ENCODE data around the gene RSBN1. TPM values are rescaled to one million over a fixed set of nuclear protein-coding genes. Genes with fewer than 3 reads are reported as not detected.

RSBN1 gene
- total RNA-seq, 2 experiments from 2014 or later, result 22.1 to 24.3 TPM

GRCh38 chr1:113780374-113781146 is 31.7 kb downstream of the RSBN1 start:
- no peak overlapping the region for H3K4me3 Mint-ChIP-seq
- peaks cover 11% of the 10 kb centered on the region for H3K4me1 Mint-ChIP-seq
- ATAC-seq (no peak), DNase-seq (no peak)
- POLR2A ChIA-PET, result no interaction called here
- H3K36me3 Mint-ChIP-seq (ENCODE audit: low read depth), result peaks cover 12% of the 10 kb centered on the region
- intact Hi-C loops (cut with DNase I, micrococcal nuclease), result loop anchor here in 1 of 2 experiments (2.0 kb wide), 1 partner anchor 22 kb away; the partner anchor contains the start of gene PHTF1
- H3K9me3 Mint-ChIP-seq (ENCODE audit: low read depth), result peaks cover 4% of the 10 kb centered on the region
- CTCF ChIA-PET, result interaction anchor here (0.8 kb wide), 2 partner anchors 12 to 20 kb away, joined by 3 read pairs; no protein-coding TSS in a partner anchor
- no peak overlapping the region for H3K27ac Mint-ChIP-seq
- no peaks in the 10 kb centered on the region for H3K27me3 Mint-ChIP-seq

- peaks cover 4% of the 10 kb centered on the region for H3K9me3 Mint-ChIP-seq (ENCODE audit: low read depth)
- CTCF ChIA-PET, result no interaction called here
- H3K4me1 Mint-ChIP-seq, result peaks cover 6% of the 10 kb centered on the region
- DNase-seq (no peak), ATAC-seq (no peak)
- H3K27me3 Mint-ChIP-seq, result no peaks in the 10 kb centered on the region
- no peak overlapping the region for H3K4me3 Mint-ChIP-seq
- H3K36me3 Mint-ChIP-seq (ENCODE audit: low read depth), result peaks cover 12% of the 10 kb centered on the region
- no peak overlapping the region for H3K27ac Mint-ChIP-seq
- intact Hi-C loops (cut with DNase I, micrococcal nuclease), result no loop called here
- POLR2A ChIA-PET, result no interaction called here
These were observed 32.7 kb downstream of the RSBN1 start for GRCh38 chr1:113779542-113779941.

GRCh38 chr1:113777561-113777960 is 34.7 kb downstream of the RSBN1 start:
- intact Hi-C loops (cut with DNase I, micrococcal nuclease), result no loop called here

GRCh38 chr1:113770031-113770430 is 42.2 kb downstream of the RSBN1 start:
- ATAC-seq, result no peak
- H3K36me3 Mint-ChIP-seq (ENCODE audit: low read depth), result peaks cover 28% of the 10 kb centered on the region
- no peak for DNase-seq
- no peak overlapping the region for H3K27ac Mint-ChIP-seq
- ChIA-PET POLR2A (no interaction called here), CTCF (interaction anchor here (1.2 to 2.5 kb wide), 3 partner anchors 8 to 11 kb away, joined by 3 to 10 read pairs (median 4); no protein-coding TSS in a partner anchor)
- H3K4me1 Mint-ChIP-seq, result peaks cover 37% of the 10 kb centered on the region
- H3K27me3 Mint-ChIP-seq, result no peaks in the 10 kb centered on the region
- H3K9me3 Mint-ChIP-seq (ENCODE audit: low read depth), result no peaks in the 10 kb centered on the region
- H3K4me3 Mint-ChIP-seq, result no peak overlapping the region
- intact Hi-C loops (cut with DNase I, micrococcal nuclease), result no loop called here

More at GRCh38 chr1:113777561-113777960, 34.7 kb downstream of the RSBN1 start:
- peaks cover 12% of the 10 kb centered on the region for H3K36me3 Mint-ChIP-seq (ENCODE audit: low read depth)
- H3K9me3 Mint-ChIP-seq (ENCODE audit: low read depth), result peaks cover 4% of the 10 kb centered on the region
- DNase-seq, result no peak
- peaks cover 6% of the 10 kb centered on the region for H3K4me1 Mint-ChIP-seq
- H3K27me3 Mint-ChIP-seq, result no peaks in the 10 kb centered on the region
- no peak overlapping the region for H3K27ac Mint-ChIP-seq
- POLR2A ChIA-PET, result no interaction called here
- CTCF ChIA-PET, result no interaction called here
- no peak for ATAC-seq
- no peak overlapping the region for H3K4me3 Mint-ChIP-seq

GRCh38 chr1:113769601-113769970 is 42.7 kb downstream of the RSBN1 start:
- CTCF ChIA-PET, result interaction anchor here (2.5 kb wide), 1 partner anchor 9 kb away, joined by 10 read pairs; no protein-coding TSS in a partner anchor
- peaks cover 41% of the 10 kb centered on the region for H3K4me1 Mint-ChIP-seq
- no peaks in the 10 kb centered on the region for H3K27me3 Mint-ChIP-seq
- DNase-seq, result no peak
- POLR2A ChIA-PET, result no interaction called here
- no peak for ATAC-seq
- no peaks in the 10 kb centered on the region for H3K9me3 Mint-ChIP-seq (ENCODE audit: low read depth)
- no peak overlapping the region for H3K4me3 Mint-ChIP-seq
- intact Hi-C loops (cut with DNase I, micrococcal nuclease), result no loop called here
- H3K36me3 Mint-ChIP-seq (ENCODE audit: low read depth), result peaks cover 28% of the 10 kb centered on the region
- H3K27ac Mint-ChIP-seq, result no peak overlapping the region

GRCh38 chr1:113768916-113769600 is 43.2 kb downstream of the RSBN1 start:
- Mint-ChIP-seq H3K27me3 (no peaks in the 10 kb centered on the region), H3K4me1 (peaks cover 41% of the 10 kb centered on the region), H3K9me3 (ENCODE audit: low read depth) (no peaks in the 10 kb centered on the region), H3K4me3 (no peak overlapping the region), H3K27ac (peak overlapping the region; percentile 24), H3K36me3 (ENCODE audit: low read depth) (peaks cover 29% of the 10 kb centered on the region)
- ChIA-PET CTCF (interaction anchor here (1.3 kb wide), 1 partner anchor 12 kb away, joined by 3 read pairs; no protein-coding TSS in a partner anchor), POLR2A (no interaction called here)
- DNase-seq (no peak), ATAC-seq (no peak)
- intact Hi-C loops (cut with DNase I, micrococcal nuclease), result no loop called here

GRCh38 chr1:113765306-113766230 is 46.7 kb downstream of the RSBN1 start:
- H3K4me1 Mint-ChIP-seq, result peaks cover 34% of the 10 kb centered on the region
- no peaks in the 10 kb centered on the region for H3K9me3 Mint-ChIP-seq (ENCODE audit: low read depth)

GRCh38 chr1:113763661-113764060 is 48.6 kb downstream of the RSBN1 start:
- Mint-ChIP-seq H3K27me3 (no peaks in the 10 kb centered on the region), H3K4me1 (peaks cover 22% of the 10 kb centered on the region), H3K27ac (no peak overlapping the region), H3K36me3 (ENCODE audit: low read depth) (peaks cover 23% of the 10 kb centered on the region), H3K9me3 (ENCODE audit: low read depth) (no peaks in the 10 kb centered on the region), H3K4me3 (no peak overlapping the region)
- ChIA-PET CTCF (interaction anchor here (2.1 kb wide), 1 partner anchor 18 kb away, joined by 5 read pairs; no protein-coding TSS in a partner anchor), POLR2A (no interaction called here)
- DNase-seq, result no peak
- no peak for ATAC-seq
- intact Hi-C loops (cut with DNase I, micrococcal nuclease), result no loop called here

More at GRCh38 chr1:113765306-113766230, 46.7 kb downstream of the RSBN1 start:
- Mint-ChIP-seq H3K27ac (no peak overlapping the region), H3K27me3 (no peaks in the 10 kb centered on the region), H3K36me3 (ENCODE audit: low read depth) (peaks cover 28% of the 10 kb centered on the region), H3K4me3 (no peak overlapping the region)
- ATAC-seq (no peak), DNase-seq (no peak)
- ChIA-PET POLR2A (no interaction called here), CTCF (interaction anchor here (0.9 kb wide), 1 partner anchor 20 kb away, joined by 3 read pairs; no protein-coding TSS in a partner anchor)
- intact Hi-C loops (cut with DNase I, micrococcal nuclease), result loop anchor here in 1 of 2 experiments (1.0 kb wide), 1 partner anchor 13 kb away; no protein-coding TSS in a partner anchor

- Mint-ChIP-seq H3K27me3 (no peaks in the 10 kb centered on the region), H3K36me3 (ENCODE audit: low read depth) (peaks cover 14% of the 10 kb centered on the region), H3K9me3 (ENCODE audit: low read depth) (no peaks in the 10 kb centered on the region), H3K4me3 (no peak overlapping the region), H3K4me1 (peaks cover 22% of the 10 kb centered on the region), H3K27ac (no peak overlapping the region)
- intact Hi-C loops (cut with DNase I, micrococcal nuclease), result loop anchor here in 1 of 2 experiments (2.0 kb wide), 1 partner anchor 21 kb away; no protein-coding TSS in a partner anchor
- CTCF ChIA-PET, result interaction anchor here (1.4 to 2.1 kb wide), 2 partner anchors 9 to 20 kb away, joined by 3 to 5 read pairs; no protein-coding TSS in a partner anchor
- no peak for DNase-seq
- ATAC-seq, result no peak
- POLR2A ChIA-PET, result interaction anchor here (0.6 kb wide), 1 partner anchor 169 kb away, joined by 7 read pairs; no protein-coding TSS in a partner anchor
These were observed 50.3 kb downstream of the RSBN1 start for GRCh38 chr1:113761937-113762336.

- CTCF ChIA-PET, result interaction anchor here (0.7 to 1.9 kb wide), 10 partner anchors 10 to 687 kb away, joined by 3 to 10 read pairs (median 4); partner anchors contain the start of genes LRIG2 and RSBN1
These were observed 51.9 kb downstream of the RSBN1 start for GRCh38 chr1:113760102-113761080.

More at GRCh38 chr1:113760102-113761080, 51.9 kb downstream of the RSBN1 start:
- POLR2A ChIA-PET, result interaction anchor here (0.6 kb wide), 4 partner anchors 189 to 1227 kb away, joined by 3 to 6 read pairs (median 3); no protein-coding TSS in a partner anchor
- intact Hi-C loops (cut with DNase I, micrococcal nuclease), result loop anchor here in 1 of 2 experiments (2.0 kb wide), 1 partner anchor 20 kb away; no protein-coding TSS in a partner anchor
- Mint-ChIP-seq H3K36me3 (ENCODE audit: low read depth) (peaks cover 11% of the 10 kb centered on the region), H3K9me3 (ENCODE audit: low read depth) (no peaks in the 10 kb centered on the region), H3K27me3 (no peaks in the 10 kb centered on the region), H3K4me1 (peaks cover 16% of the 10 kb centered on the region), H3K4me3 (peak overlapping the region; percentile 81), H3K27ac (peak overlapping the region; percentile 94)
- DNase-seq (no peak), ATAC-seq (no peak)
